GM18868 (cell line): ENCODE results near the gene KCNJ14.
"Not testable (repeated sequence)": the region's sequence is repeated elsewhere in the genome, so short reads cannot be mapped to it uniquely, and the experiment has no call there.

Experiments used
- ATAC-seq: cut with Tn5 transposase; IDR thresholded peaks from one replicate; pipeline ENCODE4 v1.9.1; 2021; ENCODE audit warnings: mild to moderate bottlenecking, moderate library complexity; ENCODE audit not compliant: unreplicated experiment

KCNJ14 gene

GRCh38 chr19:48486706-48487105 lies 31.3 kb downstream of the KCNJ14 start:
- ATAC-seq: not testable (repeated sequence)

DNA sequence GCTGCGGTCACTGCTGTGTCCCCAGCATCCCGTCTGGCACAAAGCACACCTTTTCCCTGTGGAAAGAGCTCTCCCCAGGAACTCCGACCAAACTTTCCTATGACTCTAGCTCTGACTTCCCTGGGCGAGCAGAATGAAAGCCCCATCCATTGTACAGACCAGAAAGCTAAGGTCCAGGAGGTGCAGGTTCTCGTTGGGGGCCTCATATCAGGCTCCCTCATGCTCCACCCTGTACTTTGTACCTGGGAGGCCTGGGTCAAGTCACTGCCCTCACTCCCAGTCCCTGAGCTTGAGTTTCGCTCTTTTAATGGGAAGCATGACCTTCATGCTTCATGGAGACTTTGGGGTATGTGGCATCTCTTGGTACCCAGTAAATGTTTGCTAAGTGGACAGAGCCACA lies 32.2 kb downstream of the KCNJ14 start:
- ATAC-seq: no peak

- ATAC-seq: no peak
Observed at GRCh38 chr19:48487948-48488347, 32.6 kb downstream of the KCNJ14 start.

DNA sequence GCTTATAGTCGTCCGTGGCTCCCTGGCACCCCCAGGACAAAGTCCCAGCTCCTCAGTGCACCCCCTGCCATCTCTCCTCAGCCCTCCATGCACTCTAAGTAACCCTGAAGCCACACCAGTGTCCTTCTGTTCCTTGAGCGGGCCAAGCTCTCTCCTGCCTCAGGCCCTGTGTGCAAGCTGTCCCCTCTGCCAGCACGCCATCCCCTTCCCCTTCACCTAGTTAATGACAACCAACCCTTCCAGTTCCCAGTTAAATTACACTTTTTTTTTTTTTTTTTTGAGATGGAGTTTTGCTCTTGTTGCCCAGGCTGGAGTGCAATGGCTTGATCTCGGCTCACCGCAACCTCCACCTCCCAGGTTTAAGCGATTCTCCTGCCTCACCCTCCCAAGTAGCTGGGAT lies 33.1 kb downstream of the KCNJ14 start:
- ATAC-seq: not testable (repeated sequence)

GRCh38 chr19:48489608-48490216 lies 34.3 kb downstream of the KCNJ14 start:
- ATAC-seq: no peak

DNA sequence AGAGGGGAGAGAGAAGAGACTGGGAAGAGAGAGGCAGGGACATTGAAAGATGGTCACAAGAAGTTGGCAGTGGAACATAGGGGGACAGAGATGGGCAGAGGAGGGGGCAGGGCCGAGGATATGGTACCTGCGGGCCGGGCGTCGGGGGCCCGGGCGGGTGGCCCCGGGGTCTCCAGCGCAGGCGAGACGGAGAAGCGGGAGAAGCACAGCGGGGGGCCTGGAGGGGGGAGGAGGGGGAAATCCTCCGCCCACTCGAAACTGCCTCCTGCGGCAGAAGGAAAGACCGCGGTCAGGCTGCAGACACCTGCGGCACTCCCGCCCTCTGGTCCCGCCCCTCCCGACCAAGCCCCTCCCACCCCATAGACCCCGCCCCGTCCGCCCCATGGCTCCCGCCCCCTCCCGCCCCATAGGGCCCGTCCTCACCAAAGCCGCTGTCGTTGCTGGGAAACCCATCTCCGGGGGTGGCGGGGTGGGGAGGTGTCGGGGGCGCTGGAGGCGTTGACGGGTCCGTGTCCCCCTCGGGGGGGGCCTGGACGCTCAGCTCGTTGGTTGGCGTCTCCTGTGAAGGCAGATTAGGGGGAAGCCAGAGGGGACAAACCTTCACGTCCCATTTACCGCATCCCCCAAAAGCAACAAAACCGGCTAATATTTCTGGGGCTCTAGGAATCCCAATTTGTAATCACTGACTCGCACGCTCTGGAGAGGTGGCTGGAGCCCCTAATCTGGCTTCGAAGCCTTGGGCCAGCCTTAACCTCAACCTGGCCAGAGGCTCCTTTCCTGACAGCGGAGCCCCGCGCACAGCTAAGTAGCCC lies 35.8 kb downstream of the KCNJ14 start:
- no peak for ATAC-seq

DNA sequence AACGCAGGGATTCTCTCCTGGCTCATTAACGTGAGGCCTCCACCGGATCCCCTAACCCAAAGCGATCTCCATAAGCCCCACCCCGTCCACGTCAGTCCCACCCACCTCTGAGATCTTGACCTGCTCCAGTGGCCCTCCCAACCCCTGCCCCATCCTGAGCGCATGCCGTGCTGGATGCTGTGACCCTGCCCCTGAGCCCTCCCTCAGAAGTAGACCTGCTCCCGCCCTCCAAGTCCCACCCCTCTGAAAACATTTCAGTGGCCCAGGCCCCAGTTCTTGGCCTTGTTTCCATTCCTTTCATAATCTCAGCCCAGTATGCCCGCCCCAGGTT lies 36.4 kb downstream of the KCNJ14 start:
- ATAC-seq: no peak

- peak; percentile 52 for ATAC-seq
Observed at GRCh38 chr19:48492925-48493717, 37.7 kb downstream of the KCNJ14 start.

DNA sequence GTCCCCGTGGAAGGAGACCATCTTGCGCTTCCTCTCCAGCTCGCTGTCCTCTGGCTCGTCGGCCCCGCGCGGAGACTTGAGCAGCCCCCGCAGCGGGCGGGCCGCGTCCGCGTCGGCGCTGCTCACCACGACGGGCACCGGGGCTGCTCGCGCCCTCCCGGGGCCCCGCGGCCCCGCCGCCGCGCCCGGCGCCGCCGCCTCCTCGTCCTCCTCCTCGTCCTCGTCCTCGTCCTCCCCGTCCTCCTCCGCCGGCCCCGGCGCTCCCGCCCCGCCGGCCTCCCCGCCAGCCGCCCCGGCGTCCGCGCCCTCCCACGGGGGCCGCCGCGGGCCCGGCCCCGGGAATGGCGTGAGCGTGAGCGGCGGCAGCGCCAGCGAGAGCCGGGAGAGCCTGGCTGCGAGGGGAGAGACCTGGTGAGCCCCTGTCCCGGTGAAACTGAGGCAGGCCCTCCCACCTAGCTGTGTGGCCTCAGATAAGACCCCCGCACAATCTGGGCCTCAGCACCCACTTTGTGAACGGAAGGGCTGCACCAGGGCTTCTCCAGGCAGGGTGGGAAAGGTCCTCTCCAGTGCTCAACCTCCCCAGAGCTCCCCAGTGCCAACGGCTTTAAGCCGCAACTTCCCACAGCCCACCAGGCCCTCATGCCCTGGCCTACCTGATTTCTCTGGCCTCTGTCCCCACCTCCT lies 38.5 kb downstream of the KCNJ14 start:
- ATAC-seq: no peak

DNA sequence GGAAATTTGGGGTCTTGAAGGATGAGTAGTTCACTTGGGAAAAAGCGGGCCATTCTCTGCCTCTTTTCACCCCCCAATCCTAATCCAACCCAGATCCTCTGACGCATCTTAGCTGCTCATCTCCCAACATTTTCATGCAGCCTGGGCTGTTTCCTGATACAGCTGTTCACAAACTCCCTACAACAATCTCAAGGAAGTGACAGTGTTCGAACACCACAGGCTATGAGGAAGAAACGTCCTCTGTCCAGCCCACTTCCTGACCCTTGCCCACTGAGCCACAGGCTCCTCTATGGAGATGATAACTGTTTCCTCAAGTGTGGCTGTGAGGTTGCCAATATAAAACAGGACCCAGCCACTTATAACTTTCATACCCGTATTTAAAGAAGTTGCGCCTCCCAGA lies 40.0 kb downstream of the KCNJ14 start:
- ATAC-seq: no peak

DNA sequence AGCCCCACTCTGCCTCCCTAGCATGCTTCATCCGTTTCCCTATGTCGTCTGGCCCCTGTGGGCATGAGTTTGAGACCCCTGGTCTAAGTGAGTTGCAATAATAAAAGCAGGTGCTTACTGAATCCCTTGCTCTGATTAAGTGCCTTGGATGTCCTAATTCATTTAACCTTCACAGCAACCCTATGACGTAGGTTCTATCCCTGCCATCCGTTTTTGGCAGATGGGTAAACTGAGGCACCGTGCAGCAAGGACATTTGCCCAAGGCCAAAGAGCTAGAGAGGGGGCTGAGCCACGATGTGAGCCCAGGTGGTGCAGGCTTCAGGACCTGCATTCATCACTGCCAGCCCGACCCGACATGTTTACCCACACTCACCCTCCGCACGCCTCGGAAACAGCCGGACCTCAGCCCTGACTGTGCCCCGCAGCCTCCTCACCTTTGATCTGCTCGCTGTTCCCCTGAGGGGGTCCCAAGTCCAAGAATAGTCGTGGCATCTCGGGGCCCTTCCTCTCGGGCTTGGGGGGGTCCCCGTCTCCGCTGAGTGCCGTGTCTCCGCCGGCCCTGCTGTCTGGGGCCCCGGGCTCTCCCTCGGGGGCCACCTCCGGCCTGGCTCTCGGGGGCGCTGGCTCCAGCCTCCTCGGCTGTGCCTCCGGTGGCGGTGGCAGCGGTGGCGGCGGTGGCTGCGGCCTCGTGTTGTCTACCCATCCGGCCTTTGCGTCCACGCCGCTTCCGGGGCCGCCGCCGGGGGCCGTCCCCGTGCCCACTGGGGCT lies 41.8 kb downstream of the KCNJ14 start:
- no peak for ATAC-seq

DNA sequence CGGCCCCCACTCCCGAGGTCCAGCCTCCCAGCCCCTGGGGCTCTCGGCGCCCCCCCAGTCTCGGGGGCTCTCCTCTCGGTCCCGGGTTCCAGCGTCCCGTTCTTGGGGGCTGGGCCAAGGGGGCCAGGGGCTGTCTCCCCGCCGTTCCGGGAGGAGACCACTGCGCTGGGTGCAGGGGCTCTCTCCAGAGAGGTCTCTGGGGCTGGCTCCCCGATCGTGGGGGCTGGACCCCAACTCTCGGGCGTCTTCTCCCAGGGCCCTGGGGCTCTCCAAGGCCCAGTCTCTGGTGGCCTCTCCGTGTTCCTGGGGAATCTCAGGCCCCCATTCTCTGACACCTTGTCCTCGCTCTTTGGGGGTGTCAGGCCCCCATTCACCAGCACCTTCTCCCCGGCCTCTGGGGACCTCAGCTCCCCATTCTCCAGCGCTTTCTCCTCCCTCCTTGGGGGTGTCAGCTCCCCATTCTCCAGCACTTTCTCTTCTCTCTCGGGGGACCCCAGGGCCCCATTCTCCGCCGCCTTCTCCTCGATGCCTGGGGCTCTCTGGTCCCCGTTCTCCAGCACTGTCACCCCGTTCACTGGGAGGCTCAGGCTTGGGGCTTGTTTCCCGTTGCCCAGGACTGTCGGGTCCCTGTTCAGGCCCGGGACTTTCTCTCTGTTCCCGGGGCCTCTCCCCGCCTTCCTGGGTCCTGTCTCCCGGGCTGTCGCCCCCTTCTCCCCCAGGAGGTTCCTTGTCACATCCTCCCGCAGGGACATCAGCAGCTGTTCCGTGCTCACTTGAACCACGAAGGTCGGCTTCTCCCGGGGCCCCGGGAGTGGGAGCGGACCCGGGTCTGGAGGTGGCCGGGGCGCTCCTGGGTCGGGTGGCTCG lies 42.6 kb downstream of the KCNJ14 start:
- ATAC-seq: no peak

DNA sequence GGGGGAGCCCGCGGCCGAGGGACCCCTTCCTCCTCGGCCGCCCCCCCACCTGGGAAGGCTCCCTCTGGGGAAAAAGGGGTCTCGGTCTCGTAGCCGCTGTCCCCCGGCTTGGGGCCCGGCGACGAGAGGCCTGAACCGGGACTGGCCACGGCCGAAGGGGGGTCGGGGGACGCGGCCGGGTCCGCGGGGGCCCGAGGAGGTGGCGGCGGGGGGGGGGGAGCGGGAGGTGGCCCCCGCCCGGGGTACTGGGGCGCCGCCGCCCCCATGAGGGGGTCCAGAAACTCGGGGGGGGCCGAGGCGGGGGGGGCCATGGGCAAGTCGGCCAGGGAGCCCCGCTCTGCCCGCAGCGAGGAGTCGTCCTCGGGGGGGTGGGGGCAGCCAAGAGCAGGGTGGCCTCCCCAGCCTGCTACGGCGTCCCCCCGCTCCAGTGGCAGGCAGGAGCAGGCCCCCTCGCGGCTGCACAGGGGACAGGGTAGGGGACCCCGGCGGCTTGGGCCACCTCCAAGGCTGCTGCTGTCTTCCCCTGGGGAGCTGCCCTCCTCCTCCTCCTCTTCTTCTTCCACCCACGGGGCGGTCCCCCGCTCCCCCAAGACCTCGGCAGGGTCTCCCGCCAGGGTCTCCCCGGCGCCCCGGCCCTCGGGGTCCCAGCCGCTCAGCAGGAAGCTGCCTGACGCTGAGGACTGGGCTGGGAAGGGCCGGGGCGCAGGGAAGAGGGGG lies 43.4 kb downstream of the KCNJ14 start:
- ATAC-seq: no peak

GRCh38 chr19:48499316-48500090 lies 44.1 kb downstream of the KCNJ14 start:
- no peak for ATAC-seq

GRCh38 chr19:48500830-48501493 lies 45.6 kb downstream of the KCNJ14 start:
- no peak for ATAC-seq

DNA sequence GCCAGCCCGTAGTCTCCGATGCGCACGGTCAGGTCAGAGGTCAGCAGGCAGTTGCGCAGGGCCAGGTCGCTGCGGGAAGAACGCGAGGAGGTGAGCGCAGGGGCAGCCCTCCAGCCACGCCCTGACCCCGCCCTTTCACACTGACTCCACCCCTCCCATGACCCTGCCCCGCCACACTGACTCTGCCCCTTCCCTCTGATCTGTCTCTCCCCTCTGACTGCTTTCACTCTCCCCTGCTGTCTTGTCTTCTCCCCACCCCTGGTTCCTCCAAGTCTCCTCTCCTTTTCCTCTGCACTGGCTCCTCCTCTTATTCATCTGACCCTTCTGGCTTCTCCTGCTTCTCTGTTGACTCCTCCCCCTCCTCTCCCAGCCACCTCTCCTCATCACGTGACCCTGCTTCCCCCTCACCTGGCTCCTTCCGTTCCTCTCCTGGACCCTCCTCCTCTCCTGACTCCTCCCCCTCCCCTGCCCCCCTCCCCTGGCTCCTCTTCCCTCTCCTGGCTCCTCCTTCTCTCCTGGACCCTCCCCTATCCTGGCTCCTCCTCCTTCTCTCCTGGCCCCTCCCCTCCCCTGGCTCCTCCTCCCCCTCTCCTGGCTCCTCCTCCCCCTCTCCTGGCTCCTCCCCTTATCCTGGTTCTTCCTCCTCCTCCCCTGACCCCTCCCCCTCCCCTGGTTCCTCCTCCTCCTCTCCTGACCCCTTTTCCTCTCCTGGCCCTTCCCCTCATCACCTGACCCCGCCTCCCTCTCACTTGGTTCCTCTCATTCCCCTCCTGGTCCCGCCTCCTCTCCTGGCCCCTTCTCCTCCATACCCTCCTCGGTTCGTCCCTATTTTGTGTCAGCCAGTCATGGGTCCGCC lies 46.3 kb downstream of the KCNJ14 start:
- no peak for ATAC-seq
